Natural killer cell (primary cell): ENCODE data around the gene GPBP1L1. TPM values are rescaled to one million over a fixed set of nuclear protein-coding genes. Genes with fewer than 3 reads are reported as not detected.
"Not testable (repeated sequence)": the region's sequence is repeated elsewhere in the genome, so short reads cannot be mapped to it uniquely, and the experiment has no call there.

Experiments
- ATAC-seq, 3 donors: fragments of 150-1000 bp in 2 of 3; fragments of 200-7000 bp in 1 of 3; cut with Tn5 transposase; 1 replicate in 1 of 3; 2 replicates in 2 of 3; pipeline ENCODE4 v1.10.0; 2021; ENCODE audit warnings: mild to moderate bottlenecking in 2 of 3, moderate library complexity in 2 of 3
- DNase-seq, 2 donors: peaks; one replicate each; pipeline versions ENCODE4 v3.0.0 to v3.0.0-alpha.2; 2013 to 2021; ENCODE audit warnings: mixed read lengths in 1 of 2
- H3K27ac ChIP-seq: one replicate; pipeline ENCODE4 v1.5.1; 2013; ENCODE audit warnings: mild to moderate bottlenecking, low read length
- H3K27me3 ChIP-seq: one replicate; pipeline ENCODE4 v1.6.1; 2013; ENCODE audit warnings: low read length; ENCODE audit not compliant: control insufficient read depth, insufficient read depth
- H3K36me3 ChIP-seq: one replicate; pipeline ENCODE4 v1.6.1; 2013; ENCODE audit warnings: low read length; ENCODE audit not compliant: control insufficient read depth, insufficient read depth
- H3K4me1 ChIP-seq: one replicate; pipeline ENCODE4 v1.6.1; 2013; ENCODE audit warnings: low read length; ENCODE audit not compliant: control insufficient read depth, insufficient read depth
- H3K4me3 ChIP-seq: one replicate; pipeline ENCODE4 v1.5.1; 2013; ENCODE audit warnings: low read length
- H3K9me3 ChIP-seq: one replicate; pipeline ENCODE4 v1.6.1; 2013; ENCODE audit warnings: low read length; ENCODE audit not compliant: control insufficient read depth, insufficient read depth
- H3K27ac Mint-ChIP-seq, 2 donors: one replicate each; pipeline ENCODE4 v1.8.0; 2022; ENCODE audit warnings: mild to moderate bottlenecking in 2 of 2, mixed read lengths in 2 of 2, moderate library complexity in 1 of 2
- H3K27me3 Mint-ChIP-seq, 2 donors: one replicate each; pipeline ENCODE4 v1.8.0; 2022; ENCODE audit warnings: low read depth in 2 of 2, mixed read lengths in 2 of 2
- H3K36me3 Mint-ChIP-seq: one replicate; pipeline ENCODE4 v1.8.0; 2022; ENCODE audit warnings: mixed read lengths
- H3K4me1 Mint-ChIP-seq, 2 donors: one replicate each; pipeline ENCODE4 v1.8.0; 2022; ENCODE audit warnings: mixed read lengths in 2 of 2
- H3K4me3 Mint-ChIP-seq: one replicate; pipeline ENCODE4 v1.8.0; 2022; ENCODE audit warnings: mild to moderate bottlenecking, moderate library complexity, mixed read lengths
- H3K9me3 Mint-ChIP-seq, 2 donors: one replicate each; pipeline ENCODE4 v1.8.0; 2022; ENCODE audit warnings: mixed read lengths in 2 of 2
- WGBS: methylation state at CpG from one replicate; pipeline ENCODE4 v1.1.7; 2013; ENCODE audit warnings: missing lambda C conversion rate; ENCODE audit not compliant: insufficient coverage; 5-methylcytosine and 5-hydroxymethylcytosine counted together
- intact Hi-C: fragments of 100-400 bp; cut with micrococcal nuclease; formaldehyde crosslinking; loops from one replicate; pipeline ENCODE4 v1.14.2; 2022
- total RNA-seq, 4 donors: library from RNA; stranded (reverse); fragments of 120-200 nt in 1 of 4; gene quantifications; one replicate each; pipeline versions ENCODE4 v1.2.3 to v1.2.4, GENCODE V29; 2013 to 2022
- TF ChIP-seq, protein P1 (sequence below): fragments of 200-600 bp; IDR thresholded peaks from one replicate; pipeline ENCODE4 v1.8.0; 2022; ENCODE audit warnings: antibody characterized with exemption

The GPBP1L1 gene
- total RNA-seq, 3 donors from 2014 or later (not counting 1 experiment from before 2014, with no cell fraction given), result 144 to 176 (median 153) TPM

DNA sequence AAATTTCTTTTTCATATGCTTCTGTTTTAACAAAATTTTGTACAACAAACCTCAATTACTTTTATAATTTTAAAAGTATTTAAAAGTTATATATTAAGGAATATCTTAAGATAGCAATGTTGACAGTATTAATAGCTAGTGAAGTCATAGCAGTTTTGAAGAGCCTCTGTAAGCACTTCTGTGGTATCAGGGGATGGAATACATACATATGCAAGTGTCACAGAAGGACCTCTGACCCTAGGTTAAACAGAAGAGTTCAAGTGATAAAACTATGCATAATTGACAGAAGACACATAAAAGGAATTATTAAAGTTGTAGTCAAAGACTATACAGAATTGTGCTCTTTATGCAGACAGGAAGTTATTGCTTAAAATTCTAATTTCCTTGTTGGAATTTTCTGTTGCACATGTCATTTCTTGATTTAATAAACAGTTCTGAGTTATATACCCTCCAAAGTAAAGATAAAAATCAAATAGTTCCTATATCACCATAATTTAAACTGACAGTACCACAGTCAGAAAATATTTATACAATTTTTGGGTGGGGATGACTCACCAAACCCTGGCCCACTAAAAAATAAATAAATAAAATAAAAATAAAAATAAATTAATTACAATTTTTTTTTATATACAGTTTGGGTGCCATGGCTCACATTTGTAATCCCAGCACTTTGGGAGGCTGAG is 37.1 kb upstream of the GPBP1L1 start:
- Mint-ChIP-seq H3K4me1 (no peaks in the 10 kb centered on the region), H3K27ac (no peak overlapping the region), H3K27me3 (no peaks in the 10 kb centered on the region), H3K9me3 (no peaks in the 10 kb centered on the region), H3K36me3 (no peaks in the 10 kb centered on the region), H3K4me3 (no peak overlapping the region)
- DNase-seq (no peak), ATAC-seq (no peak)
- Histone ChIP-seq H3K9me3 (no peaks in the 10 kb centered on the region), H3K36me3 (peaks cover 6% of the 10 kb centered on the region), H3K27ac (no peak overlapping the region), H3K27me3 (no peaks in the 10 kb centered on the region), H3K4me1 (no peaks in the 10 kb centered on the region), H3K4me3 (no peak overlapping the region)
- intact Hi-C loops, result no loop called here
- TF ChIP-seq, protein P1, sequence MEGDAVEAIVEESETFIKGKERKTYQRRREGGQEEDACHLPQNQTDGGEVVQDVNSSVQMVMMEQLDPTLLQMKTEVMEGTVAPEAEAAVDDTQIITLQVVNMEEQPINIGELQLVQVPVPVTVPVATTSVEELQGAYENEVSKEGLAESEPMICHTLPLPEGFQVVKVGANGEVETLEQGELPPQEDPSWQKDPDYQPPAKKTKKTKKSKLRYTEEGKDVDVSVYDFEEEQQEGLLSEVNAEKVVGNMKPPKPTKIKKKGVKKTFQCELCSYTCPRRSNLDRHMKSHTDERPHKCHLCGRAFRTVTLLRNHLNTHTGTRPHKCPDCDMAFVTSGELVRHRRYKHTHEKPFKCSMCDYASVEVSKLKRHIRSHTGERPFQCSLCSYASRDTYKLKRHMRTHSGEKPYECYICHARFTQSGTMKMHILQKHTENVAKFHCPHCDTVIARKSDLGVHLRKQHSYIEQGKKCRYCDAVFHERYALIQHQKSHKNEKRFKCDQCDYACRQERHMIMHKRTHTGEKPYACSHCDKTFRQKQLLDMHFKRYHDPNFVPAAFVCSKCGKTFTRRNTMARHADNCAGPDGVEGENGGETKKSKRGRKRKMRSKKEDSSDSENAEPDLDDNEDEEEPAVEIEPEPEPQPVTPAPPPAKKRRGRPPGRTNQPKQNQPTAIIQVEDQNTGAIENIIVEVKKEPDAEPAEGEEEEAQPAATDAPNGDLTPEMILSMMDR, result no peak

GRCh38 chr1:45722809-45723208 is 36.5 kb upstream of the GPBP1L1 start:
- no peak overlapping the region for H3K27ac ChIP-seq
- no peak overlapping the region for H3K4me3 ChIP-seq
- H3K27me3 Mint-ChIP-seq, result no peaks in the 10 kb centered on the region
- H3K4me1 Mint-ChIP-seq, result no peaks in the 10 kb centered on the region
- H3K9me3 Mint-ChIP-seq, result no peaks in the 10 kb centered on the region
- no peaks in the 10 kb centered on the region for H3K27me3 ChIP-seq
- H3K4me1 ChIP-seq, result no peaks in the 10 kb centered on the region
- no peak overlapping the region for H3K27ac Mint-ChIP-seq
- 100% methylated on average over 1 of the region's 3 CpGs for WGBS
- H3K36me3 ChIP-seq, result peaks cover 6% of the 10 kb centered on the region
- H3K36me3 Mint-ChIP-seq, result no peaks in the 10 kb centered on the region
- H3K9me3 ChIP-seq, result no peaks in the 10 kb centered on the region
- DNase-seq, result no peak
- TF ChIP-seq, protein P1, result no peak
- ATAC-seq, result no peak
- intact Hi-C loops, result no loop called here
- no peak overlapping the region for H3K4me3 Mint-ChIP-seq

- no peak for DNase-seq
- ATAC-seq, result no peak
- Histone ChIP-seq H3K4me3 (no peak overlapping the region), H3K27ac (no peak overlapping the region), H3K27me3 (no peaks in the 10 kb centered on the region), H3K9me3 (no peaks in the 10 kb centered on the region), H3K36me3 (peaks cover 5% of the 10 kb centered on the region), H3K4me1 (no peaks in the 10 kb centered on the region)
- intact Hi-C loops, result no loop called here
- no peaks in the 10 kb centered on the region for H3K27me3 Mint-ChIP-seq
- WGBS, result 100% methylated on average over 1 of the region's 1 CpG
- no peak overlapping the region for H3K27ac Mint-ChIP-seq
- no peaks in the 10 kb centered on the region for H3K9me3 Mint-ChIP-seq
- no peaks in the 10 kb centered on the region for H3K4me1 Mint-ChIP-seq
- H3K4me3 Mint-ChIP-seq, result no peak overlapping the region
- H3K36me3 Mint-ChIP-seq, result no peaks in the 10 kb centered on the region
- TF ChIP-seq, protein P1, result no peak
These were observed 34.9 kb upstream of the GPBP1L1 start for GRCh38 chr1:45721207-45721606.

GRCh38 chr1:45718289-45718688 is 32.0 kb upstream of the GPBP1L1 start:
- H3K9me3 Mint-ChIP-seq, result no peaks in the 10 kb centered on the region
- TF ChIP-seq, protein P1, result no peak
- no peaks in the 10 kb centered on the region for H3K4me1 Mint-ChIP-seq
- H3K36me3 Mint-ChIP-seq, result no peaks in the 10 kb centered on the region
- intact Hi-C loops, result no loop called here
- Histone ChIP-seq H3K27me3 (no peaks in the 10 kb centered on the region), H3K27ac (no peak overlapping the region), H3K9me3 (no peaks in the 10 kb centered on the region), H3K4me3 (no peak overlapping the region), H3K4me1 (no peaks in the 10 kb centered on the region), H3K36me3 (peaks cover 21% of the 10 kb centered on the region)
- no peaks in the 10 kb centered on the region for H3K27me3 Mint-ChIP-seq
- WGBS, result 100% methylated on average over 1 of the region's 1 CpG
- ATAC-seq (no peak), DNase-seq (no peak)
- no peak overlapping the region for H3K4me3 Mint-ChIP-seq
- H3K27ac Mint-ChIP-seq, result no peak overlapping the region

GRCh38 chr1:45717386-45717785 is 31.1 kb upstream of the GPBP1L1 start:
- H3K4me3 Mint-ChIP-seq, H3K4me3 ChIP-seq, ATAC-seq, intact Hi-C loops, H3K27me3 ChIP-seq, H3K27ac Mint-ChIP-seq, H3K27me3 Mint-ChIP-seq, DNase-seq, H3K36me3 Mint-ChIP-seq, H3K27ac ChIP-seq, H3K9me3 ChIP-seq, H3K4me1 ChIP-seq, H3K9me3 Mint-ChIP-seq, H3K4me1 Mint-ChIP-seq: not testable (repeated sequence)
- 98% methylated on average over 4 of the region's 8 CpGs for WGBS
- peaks cover 21% of the 10 kb centered on the region for H3K36me3 ChIP-seq
